NAMALWA (cell line): ENCODE measurements around the gene CLDN24.

Experiments used
- DNase-seq: peaks from one replicate; pipeline ENCODE4 v3.0.0-alpha.2; 2015; ENCODE audit warnings: low spot score

The CLDN24 gene

DNA sequence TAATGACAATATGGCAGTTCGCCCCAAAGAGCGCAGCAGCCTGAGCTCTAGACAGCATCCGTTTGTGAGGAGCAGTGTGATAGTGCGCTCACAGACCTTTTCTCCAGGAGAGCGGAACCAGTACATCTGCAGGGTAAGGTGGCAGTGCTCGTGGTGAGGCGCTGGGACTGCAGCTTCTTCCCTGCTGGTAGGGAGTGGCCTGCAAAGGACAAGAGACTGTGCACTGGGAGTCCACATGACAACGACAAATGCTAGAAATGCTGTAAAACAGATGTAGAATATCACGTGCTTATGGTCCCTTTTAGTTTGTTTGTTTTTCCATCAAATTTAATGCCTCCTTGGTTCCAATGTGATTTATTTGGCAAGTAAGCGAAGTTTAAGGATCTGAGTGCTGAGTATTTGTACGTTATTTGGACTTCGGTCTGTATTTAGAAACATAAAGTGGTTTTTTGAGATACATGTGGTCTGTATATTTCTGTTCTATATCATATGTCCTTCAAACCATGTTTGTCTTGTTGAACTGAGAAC, 37.9 kb downstream of the CLDN24 start:
- no peak for DNase-seq

DNA sequence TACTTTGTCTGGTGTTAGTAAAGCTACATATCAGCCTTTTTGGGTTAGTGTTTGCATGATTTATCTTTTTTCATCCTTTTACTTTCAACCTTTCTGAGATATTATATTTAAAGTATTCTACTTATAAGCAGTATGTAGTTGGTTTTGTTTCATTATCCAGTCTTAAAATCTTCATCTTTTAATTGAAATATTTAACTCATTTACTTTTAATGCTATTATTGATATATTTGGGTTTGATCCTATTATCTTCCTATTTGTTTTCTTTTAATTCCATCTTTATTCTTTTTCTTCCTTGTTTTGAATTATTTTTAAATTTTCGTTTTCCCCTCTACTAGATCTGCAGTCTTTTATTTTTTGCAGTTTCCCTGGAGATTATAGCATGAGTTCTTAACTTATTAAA, 46.1 kb downstream of the CLDN24 start:
- DNase-seq: no peak

DNA sequence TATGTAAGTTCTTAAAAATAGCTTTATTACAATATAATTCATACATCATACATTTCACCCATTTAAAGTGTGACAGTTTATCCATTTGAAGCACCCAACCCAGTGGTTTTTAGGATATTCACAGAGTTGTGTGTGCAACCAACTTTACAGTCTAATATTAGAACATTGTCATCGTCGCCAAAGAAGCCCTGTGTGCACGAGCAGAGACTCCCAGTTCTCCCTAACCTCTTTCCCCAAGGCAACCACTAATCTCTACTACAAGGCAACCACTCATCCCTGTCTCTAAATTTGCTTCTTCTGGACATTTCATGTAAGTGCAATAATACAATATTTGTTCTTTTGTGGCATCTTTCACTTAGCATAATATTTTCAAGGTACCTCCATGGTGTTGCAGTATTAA, 49.8 kb downstream of the CLDN24 start:
- DNase-seq: no peak
